Measurements from ENCODE around the gene A3GALT2.

- TF ChIP-seq CTCF (IDR thresholded peaks at IDR 0.05) (no peak), SIN3A (IDR thresholded peaks at IDR 0.05; ENCODE audit: borderline replicate concordance, insufficient read depth, low read depth, low read length) (no peak)
Measured at GRCh38 chr1:33361532-33362235, 40.8 kb upstream of the A3GALT2 start.
